ENCODE data around the gene NYAP1. TPM values are rescaled to one million over a fixed set of nuclear protein-coding genes. Genes with fewer than 3 reads are reported as not detected.
"Not testable (repeated sequence)": the region's sequence is repeated elsewhere in the genome, so short reads cannot be mapped to it uniquely, and the experiment has no call there.

The NYAP1 gene
- polyA plus RNA-seq, 1 donor (not counting 4 experiments of a cell fraction or from before 2014, with no cell fraction given): 0.16 TPM

- no peak overlapping the region for H3K4me3 ChIP-seq (ENCODE audit: control insufficient read depth in 2 of 3, extremely low read depth in 1 of 3, insufficient read depth in 2 of 3, low read depth in 1 of 3, low read length in 3 of 3)
- H3K27me3 ChIP-seq (ENCODE audit: control insufficient read depth, extremely low read depth, insufficient read depth, low read length): no peaks in the 10 kb centered on the region
- DNase-seq (ENCODE audit: low read depth, low spot score) (no peak), FAIRE-seq (no peak)
- H3K36me3 ChIP-seq (ENCODE audit: control insufficient read depth in 2 of 2, extremely low read depth in 1 of 2, insufficient read depth in 2 of 2, low read length in 2 of 2): no peaks in the 10 kb centered on the region
- dilution Hi-C loops (cut with MboI; ENCODE audit: extremely low pct_ligation_motif_present, low sequenced_read_pairs): no loop called here
- H3K9me1 ChIP-seq (ENCODE audit: control insufficient read depth, extremely low read depth, insufficient read depth, low read length): no peaks in the 10 kb centered on the region
- H3K4me2 ChIP-seq (ENCODE audit: control insufficient read depth, extremely low read depth, insufficient read depth, low read depth, low read length): no peak overlapping the region
- no peak overlapping the region for H3K9ac ChIP-seq (ENCODE audit: control insufficient read depth, extremely low read depth, insufficient read depth, low read length)
- no peak overlapping the region for H3K27ac ChIP-seq (ENCODE audit: control insufficient read depth, insufficient read depth, low read length)
- H3K4me1 ChIP-seq (ENCODE audit: control insufficient read depth, extremely low read depth, insufficient read depth, low read length): peaks cover 12% of the 10 kb centered on the region
- H3K79me2 ChIP-seq (ENCODE audit: control insufficient read depth, insufficient read depth, low read length): no peaks in the 10 kb centered on the region
- H3K9me3 ChIP-seq (ENCODE audit: control insufficient read depth, low read depth, low read length): no peaks in the 10 kb centered on the region
- no peak overlapping the region for H2AFZ ChIP-seq (ENCODE audit: control insufficient read depth, low read length)
- TF ChIP-seq EZH2 (IDR thresholded peaks at IDR 0.05; ENCODE audit: low read length) (no peak), CTCF (optimal IDR thresholded peaks at IDR 0.05 in 1 of 3, IDR thresholded peaks at IDR 0.05 in 1 of 3, conservative IDR thresholded peaks at IDR 0.05 in 1 of 3; ENCODE audit: extremely low read depth in 1 of 3, insufficient read depth in 2 of 3, low read length in 3 of 3) (no peak)
- H4K20me1 ChIP-seq (ENCODE audit: control insufficient read depth, extremely low read depth, insufficient read depth, low read length): no peaks in the 10 kb centered on the region
Observed at GRCh38 chr7:100496509-100496908, 12.8 kb downstream of the NYAP1 start.

- H3K4me1 ChIP-seq (ENCODE audit: control insufficient read depth, extremely low read depth, insufficient read depth, low read length); H3K4me3 ChIP-seq (ENCODE audit: control insufficient read depth in 2 of 3, extremely low read depth in 1 of 3, insufficient read depth in 2 of 3, low read depth in 1 of 3, low read length in 3 of 3); H3K27ac ChIP-seq (ENCODE audit: control insufficient read depth, insufficient read depth, low read length); FAIRE-seq; H4K20me1 ChIP-seq (ENCODE audit: control insufficient read depth, extremely low read depth, insufficient read depth, low read length); H3K79me2 ChIP-seq (ENCODE audit: control insufficient read depth, insufficient read depth, low read length); H3K9ac ChIP-seq (ENCODE audit: control insufficient read depth, extremely low read depth, insufficient read depth, low read length); H3K36me3 ChIP-seq (ENCODE audit: control insufficient read depth in 2 of 2, extremely low read depth in 1 of 2, insufficient read depth in 2 of 2, low read length in 2 of 2); dilution Hi-C loops (cut with MboI; ENCODE audit: extremely low pct_ligation_motif_present, low sequenced_read_pairs); DNase-seq (ENCODE audit: low read depth, low spot score); H3K9me1 ChIP-seq (ENCODE audit: control insufficient read depth, extremely low read depth, insufficient read depth, low read length); H2AFZ ChIP-seq (ENCODE audit: control insufficient read depth, low read length); H3K4me2 ChIP-seq (ENCODE audit: control insufficient read depth, extremely low read depth, insufficient read depth, low read depth, low read length); H3K9me3 ChIP-seq (ENCODE audit: control insufficient read depth, low read depth, low read length); H3K27me3 ChIP-seq (ENCODE audit: control insufficient read depth, extremely low read depth, insufficient read depth, low read length): not testable (repeated sequence)
Observed at GRCh38 chr7:100500743-100501142, 17.0 kb downstream of the NYAP1 start.

- dilution Hi-C loops (cut with MboI; ENCODE audit: extremely low pct_ligation_motif_present, low sequenced_read_pairs); H3K36me3 ChIP-seq (ENCODE audit: control insufficient read depth in 2 of 2, extremely low read depth in 1 of 2, insufficient read depth in 2 of 2, low read length in 2 of 2); H3K9ac ChIP-seq (ENCODE audit: control insufficient read depth, extremely low read depth, insufficient read depth, low read length); H3K27me3 ChIP-seq (ENCODE audit: control insufficient read depth, extremely low read depth, insufficient read depth, low read length); H3K9me3 ChIP-seq (ENCODE audit: control insufficient read depth, low read depth, low read length); H2AFZ ChIP-seq (ENCODE audit: control insufficient read depth, low read length); H3K4me1 ChIP-seq (ENCODE audit: control insufficient read depth, extremely low read depth, insufficient read depth, low read length); H4K20me1 ChIP-seq (ENCODE audit: control insufficient read depth, extremely low read depth, insufficient read depth, low read length); FAIRE-seq; DNase-seq (ENCODE audit: low read depth, low spot score); H3K9me1 ChIP-seq (ENCODE audit: control insufficient read depth, extremely low read depth, insufficient read depth, low read length); H3K27ac ChIP-seq (ENCODE audit: control insufficient read depth, insufficient read depth, low read length); H3K4me2 ChIP-seq (ENCODE audit: control insufficient read depth, extremely low read depth, insufficient read depth, low read depth, low read length); H3K4me3 ChIP-seq (ENCODE audit: control insufficient read depth in 2 of 3, extremely low read depth in 1 of 3, insufficient read depth in 2 of 3, low read depth in 1 of 3, low read length in 3 of 3); H3K79me2 ChIP-seq (ENCODE audit: control insufficient read depth, insufficient read depth, low read length): not testable (repeated sequence)
Observed at GRCh38 chr7:100504031-100504430, 20.3 kb downstream of the NYAP1 start.
